ENCODE measurements around the gene ZMPSTE24.
"Not testable (repeated sequence)": the region's sequence is repeated elsewhere in the genome, so short reads cannot be mapped to it uniquely, and the experiment has no call there.

The ZMPSTE24 gene

GRCh38 chr1:40316595-40317393 is 58.8 kb downstream of the ZMPSTE24 start, which contains the start of gene COL9A2:
TSS of gene COL9A2 (minus strand) at chr1:40317286. CDS start at chr1:40317197, 89 bp downstream.
- peak in 52 of 58 donors; percentile 10 to 89 (median 72) for DNase-seq

- DNase-seq, result peak in 3 of 58 donors; percentile 33 to 37 (median 35)
These were observed 59.5 kb downstream of the ZMPSTE24 start for GRCh38 chr1:40317394-40318074.

- DNase-seq, result no peak
These were observed 60.4 kb downstream of the ZMPSTE24 start for GRCh38 chr1:40318476-40318875.

- no peak for DNase-seq
These were observed 61.1 kb downstream of the ZMPSTE24 start for GRCh38 chr1:40318970-40319621.

GRCh38 chr1:40331403-40331802 is 73.4 kb downstream of the ZMPSTE24 start:
- not testable (repeated sequence) for DNase-seq

- no peak for DNase-seq
These were observed 74.7 kb downstream of the ZMPSTE24 start for GRCh38 chr1:40332695-40333094.

GRCh38 chr1:40337443-40337842 is 79.4 kb downstream of the ZMPSTE24 start:
- DNase-seq, result no peak

- peak in 56 of 58 donors; percentile 3 to 84 (median 52) for DNase-seq
These were observed 80.8 kb downstream of the ZMPSTE24 start for GRCh38 chr1:40338745-40339419.

GRCh38 chr1:40339420-40340323 is 81.6 kb downstream of the ZMPSTE24 start:
- DNase-seq, result no peak

- no peak for DNase-seq
These were observed 83.7 kb downstream of the ZMPSTE24 start for GRCh38 chr1:40341491-40342380.

- DNase-seq, result not testable (repeated sequence)
These were observed 84.3 kb downstream of the ZMPSTE24 start for GRCh38 chr1:40342381-40342717.

All from anterior cingulate cortex (tissue), 58 donors.